H9 (cell line): ENCODE data around the gene ATG13. TPM values are rescaled to one million over a fixed set of nuclear protein-coding genes. Genes with fewer than 3 reads are reported as not detected.

Source experiments
- DNase-seq: peaks from one replicate; pipeline ENCODE4 v3.0.0-alpha.2; 2017
- H2AFZ ChIP-seq: one replicate; pipeline ENCODE4 v1.6.1; 2013; ENCODE audit warnings: mild to moderate bottlenecking, low read length, control low read depth, moderate library complexity
- H2AK5ac ChIP-seq: 2 replicates; pipeline ENCODE4 v1.6.1; 2013; ENCODE audit warnings: low read length, control low read depth, mixed read lengths; ENCODE audit not compliant: insufficient read length
- H2BK120ac ChIP-seq: one replicate; pipeline ENCODE4 v1.6.1; 2013; ENCODE audit warnings: low read depth, mild to moderate bottlenecking, low read length, control low read depth, inconsistent platforms; ENCODE audit not compliant: poor library complexity, severe bottlenecking
- H2BK12ac ChIP-seq: 2 replicates; pipeline ENCODE4 v1.6.1; 2013; ENCODE audit warnings: low read length, control low read depth, mixed read lengths, low read depth; ENCODE audit not compliant: insufficient read length
- H2BK15ac ChIP-seq: 2 replicates; pipeline ENCODE4 v1.6.1; 2013; ENCODE audit warnings: low read depth, low read length, control low read depth
- H2BK20ac ChIP-seq: one replicate; pipeline ENCODE4 v1.6.1; 2013; ENCODE audit warnings: low read depth, mild to moderate bottlenecking, low read length, control low read depth, inconsistent platforms; ENCODE audit not compliant: poor library complexity, severe bottlenecking
- H2BK5ac ChIP-seq: 2 replicates; pipeline ENCODE4 v1.6.1; 2013; ENCODE audit warnings: low read length, control low read depth, mixed read lengths; ENCODE audit not compliant: insufficient read length
- H3K14ac ChIP-seq: 2 replicates; pipeline ENCODE4 v1.6.1; 2013; ENCODE audit warnings: low read length, control low read depth; ENCODE audit not compliant: insufficient read depth
- H3K18ac ChIP-seq: 2 replicates; pipeline ENCODE4 v1.6.1; 2013; ENCODE audit warnings: low read depth, mild to moderate bottlenecking, mixed read lengths, low read length, control low read depth; ENCODE audit not compliant: insufficient read length
- H3K23ac ChIP-seq: 2 replicates; pipeline ENCODE4 v1.6.1; 2013; ENCODE audit warnings: low read length, control low read depth, mixed read lengths, low read depth; ENCODE audit not compliant: insufficient read length
- H3K23me2 ChIP-seq: 2 replicates; pipeline ENCODE4 v1.6.1; 2013; ENCODE audit warnings: low read depth, mild to moderate bottlenecking, mixed read lengths, low read length, control low read depth; ENCODE audit not compliant: insufficient read length, poor library complexity, severe bottlenecking
- H3K27ac ChIP-seq: 2 replicates; pipeline ENCODE4 v1.5.1; 2013; ENCODE audit warnings: low read length, control low read depth, mixed read lengths, low read depth; ENCODE audit not compliant: insufficient read length
- H3K27me3 ChIP-seq: 2 replicates; pipeline ENCODE4 v1.6.1; 2013; ENCODE audit warnings: low read length, control low read depth, inconsistent platforms; ENCODE audit not compliant: insufficient read depth
- H3K4ac ChIP-seq: 2 replicates; pipeline ENCODE4 v1.6.1; 2013; ENCODE audit warnings: low read depth, mild to moderate bottlenecking, control low read depth, inconsistent platforms, low read length, moderate library complexity
- H3K4me1 ChIP-seq: 2 replicates; pipeline ENCODE4 v1.6.1; 2013; ENCODE audit warnings: low read length, control low read depth, inconsistent platforms; ENCODE audit not compliant: insufficient read depth
- H3K4me2 ChIP-seq: 2 replicates; pipeline ENCODE4 v1.6.1; 2013; ENCODE audit warnings: low read length, control low read depth, mixed read lengths; ENCODE audit not compliant: insufficient read length, insufficient read depth
- H3K56ac ChIP-seq: 2 replicates; pipeline ENCODE4 v1.6.1; 2013; ENCODE audit warnings: low read depth, mild to moderate bottlenecking, mixed read lengths, low read length, control low read depth; ENCODE audit not compliant: insufficient read length
- H3K79me1 ChIP-seq: 2 replicates; pipeline ENCODE4 v1.6.1; 2013; ENCODE audit warnings: low read depth, mild to moderate bottlenecking, moderate library complexity, low read length, control low read depth, inconsistent platforms; ENCODE audit not compliant: insufficient read depth, poor library complexity, severe bottlenecking
- H3K79me2 ChIP-seq: 2 replicates; pipeline ENCODE4 v1.6.1; 2013; ENCODE audit warnings: low read length, control low read depth, inconsistent platforms; ENCODE audit not compliant: insufficient read depth
- H3K9ac ChIP-seq: 2 replicates; pipeline ENCODE4 v1.6.1; 2013; ENCODE audit warnings: low read length, control low read depth, mixed read lengths; ENCODE audit not compliant: insufficient read length; ENCODE audit errors: extremely low read depth
- H3K9me3 ChIP-seq: one replicate; pipeline ENCODE4 v1.6.1; 2013; ENCODE audit warnings: low read depth, low read length, inconsistent platforms; ENCODE audit not compliant: control insufficient read depth
- H3T11ph ChIP-seq: one replicate; pipeline ENCODE4 v1.6.1; 2013; ENCODE audit warnings: mild to moderate bottlenecking, low read length, control low read depth, inconsistent platforms
- H4K20me1 ChIP-seq: one replicate; pipeline ENCODE4 v1.6.1; 2013; ENCODE audit not compliant: control insufficient read depth, insufficient read length, insufficient read depth
- H4K5ac ChIP-seq: 2 replicates; pipeline ENCODE4 v1.6.1; 2013; ENCODE audit warnings: low read depth, mild to moderate bottlenecking, mixed read lengths, low read length, control low read depth; ENCODE audit not compliant: insufficient read length
- H4K8ac ChIP-seq: replicated peaks from 2 replicates; pipeline ENCODE4 v1.6.1; 2013; ENCODE audit warnings: low read length, control low read depth, mixed read lengths, low read depth; ENCODE audit not compliant: insufficient read length
- H4K91ac ChIP-seq: 2 replicates; pipeline ENCODE4 v1.6.1; 2013; ENCODE audit warnings: low read depth, mild to moderate bottlenecking, moderate library complexity, mixed read lengths, low read length, control low read depth; ENCODE audit not compliant: insufficient read length
- H3K27ac Mint-ChIP-seq, 3 experiments: 2 replicates in 2 of 3; 3 replicates in 1 of 3; pipeline ENCODE4 v1.8.0; 2020 to 2021; ENCODE audit warnings: mixed read lengths in 3 of 3, mild to moderate bottlenecking in 1 of 3, moderate library complexity in 1 of 3
- H3K27me3 Mint-ChIP-seq: 2 replicates; pipeline ENCODE4 v1.8.0; 2021; ENCODE audit warnings: low read depth, mild to moderate bottlenecking, moderate library complexity, mixed read lengths
- H3K36me3 Mint-ChIP-seq, 3 experiments: 2 replicates in 2 of 3; 3 replicates in 1 of 3; pipeline ENCODE4 v1.8.0; 2020 to 2021; ENCODE audit warnings: low read depth in 3 of 3, mixed read lengths in 3 of 3; ENCODE audit not compliant: insufficient read depth in 1 of 3
- H3K4me1 Mint-ChIP-seq, 2 experiments: 2 replicates each; pipeline ENCODE4 v1.8.0; 2020; ENCODE audit warnings: mixed read lengths in 2 of 2
- H3K4me3 Mint-ChIP-seq, 2 experiments: 2 replicates in 1 of 2; 3 replicates in 1 of 2; pipeline ENCODE4 v1.8.0; 2020 to 2021; ENCODE audit warnings: mild to moderate bottlenecking in 2 of 2, mixed read lengths in 2 of 2, moderate library complexity in 1 of 2
- H3K9me3 Mint-ChIP-seq, 2 experiments: 2 replicates in 1 of 2; 3 replicates in 1 of 2; pipeline ENCODE4 v1.8.0; 2020; ENCODE audit warnings: mild to moderate bottlenecking in 2 of 2, mixed read lengths in 2 of 2, moderate library complexity in 1 of 2
- CTCF ChIP-seq: fragments of 200-600 bp; sonication (generic); conservative IDR thresholded peaks from 3 replicates; pipeline ENCODE4 v1.8.0; 2021; ENCODE audit warnings: antibody characterized with exemption, mild to moderate bottlenecking
- WGBS: extraction: QIAGEN DNeasy Blood & Tissue Kit; methylation state at CpG from one replicate; pipeline ENCODE4 v1.1.7; 2013; ENCODE audit warnings: missing lambda C conversion rate, low lambda C conversion rate, mixed read lengths; ENCODE audit not compliant: insufficient read length; ENCODE audit errors: extremely low coverage; 5-methylcytosine and 5-hydroxymethylcytosine counted together
- total RNA-seq: library from RNA; stranded (reverse); gene quantifications from 2 replicates; pipeline ENCODE4 v1.2.1, GENCODE V29; 2021

ATG13 gene
- total RNA-seq, 1 experiment from 2014 or later: 79.1 TPM

- 0 out of 7 replicates have a peak overlapping the region, but pooled peaks of 1 of the 3 experiments have one; percentile 32 for H3K27ac Mint-ChIP-seq
- Histone ChIP-seq H4K5ac (no peak overlapping the region), H2BK120ac (no peak overlapping the region), H3K23me2 (no peaks in the 10 kb centered on the region), H3K18ac (no peak overlapping the region), H3K79me2 (no peaks in the 10 kb centered on the region), H2BK15ac (no peak overlapping the region), H3K4me2 (no peak overlapping the region), H2AK5ac (no peak overlapping the region), H3K14ac (no peak overlapping the region), H3K27ac (no peak overlapping the region), H3K9ac (no peak overlapping the region), H3K9me3 (no peaks in the 10 kb centered on the region), H2AFZ (no peak overlapping the region), H4K91ac (no peak overlapping the region), H3K79me1 (no peaks in the 10 kb centered on the region), H4K8ac (no peak overlapping the region), H3K23ac (no peak overlapping the region), H3K4ac (no peak overlapping the region), H2BK5ac (no peak overlapping the region), H2BK12ac (no peak overlapping the region), H2BK20ac (no peak overlapping the region), H3T11ph (no peak overlapping the region), H4K20me1 (no peaks in the 10 kb centered on the region), H3K56ac (no peak overlapping the region), H3K27me3 (no peaks in the 10 kb centered on the region), H3K4me1 (no peaks in the 10 kb centered on the region)
- TF ChIP-seq CTCF: no peak
- H3K9me3 Mint-ChIP-seq: no peaks in the 10 kb centered on the region
- no peaks in the 10 kb centered on the region for H3K4me1 Mint-ChIP-seq
- no CpG with 5 or more reads among the region's 5 CpGs for WGBS
- H3K36me3 Mint-ChIP-seq: peaks cover 4 to 25% (median 24%) of the 10 kb centered on the region in 3 experiments; a peak in 6 of 7 replicates
- H3K4me3 Mint-ChIP-seq: no peak overlapping the region
- no peaks in the 10 kb centered on the region for H3K27me3 Mint-ChIP-seq
- no peak for DNase-seq
Measured at GRCh38 chr11:46635557-46636139, 18.3 kb downstream of the ATG13 start.
